HL-60 (cell line): Measurements from ENCODE around the gene ANKS1A.

Source experiments
- DNase-seq, 2 experiments: peaks; one replicate each; pipeline ENCODE4 v3.0.0-alpha.2; 2010 to 2020; ENCODE audit warnings: low read depth in 1 of 2, low spot score in 1 of 2
- H3K27ac ChIP-seq: fragments of 250-450 bp; sonication (Bioruptor Pico); replicated peaks from 2 replicates; pipeline ENCODE4 v1.5.1; 2020; ENCODE audit warnings: mild to moderate bottlenecking, moderate library complexity
- H3K27me3 ChIP-seq: fragments of 250-450 bp; sonication (Bioruptor Pico); 2 replicates; pipeline ENCODE4 v1.5.1; 2021; ENCODE audit warnings: mild to moderate bottlenecking, moderate library complexity; ENCODE audit not compliant: insufficient read depth, poor library complexity, severe bottlenecking
- H3K4me3 ChIP-seq: replicated peaks from 2 replicates; pipeline ENCODE4 v1.5.1; 2011; ENCODE audit warnings: mild to moderate bottlenecking, control low read depth, low read length; ENCODE audit not compliant: insufficient read depth
- GABPA ChIP-seq: IDR thresholded peaks from 2 replicates; pipeline ENCODE4 v1.6.1; 2012; ENCODE audit warnings: low read depth
- POLR2AphosphoS5 ChIP-seq: IDR thresholded peaks from 2 replicates; pipeline ENCODE4 v1.6.1; 2012; ENCODE audit warnings: low read depth
- SPI1 ChIP-seq: IDR thresholded peaks from 2 replicates; pipeline ENCODE4 v1.6.1; 2012; ENCODE audit warnings: low read depth, mild to moderate bottlenecking, borderline replicate concordance
- TF ChIP-seq, protein P1 (sequence below): IDR thresholded peaks from one replicate; pipeline ENCODE4 v1.5.1; 2011; ENCODE audit warnings: low read length, control low read depth, inconsistent platforms; ENCODE audit not compliant: insufficient read depth
- TF ChIP-seq, protein P2 (sequence below): IDR thresholded peaks from 2 replicates; pipeline ENCODE4 v1.6.1; 2012; ENCODE audit warnings: low read depth; ENCODE audit not compliant: insufficient replicate concordance

ANKS1A gene

DNA sequence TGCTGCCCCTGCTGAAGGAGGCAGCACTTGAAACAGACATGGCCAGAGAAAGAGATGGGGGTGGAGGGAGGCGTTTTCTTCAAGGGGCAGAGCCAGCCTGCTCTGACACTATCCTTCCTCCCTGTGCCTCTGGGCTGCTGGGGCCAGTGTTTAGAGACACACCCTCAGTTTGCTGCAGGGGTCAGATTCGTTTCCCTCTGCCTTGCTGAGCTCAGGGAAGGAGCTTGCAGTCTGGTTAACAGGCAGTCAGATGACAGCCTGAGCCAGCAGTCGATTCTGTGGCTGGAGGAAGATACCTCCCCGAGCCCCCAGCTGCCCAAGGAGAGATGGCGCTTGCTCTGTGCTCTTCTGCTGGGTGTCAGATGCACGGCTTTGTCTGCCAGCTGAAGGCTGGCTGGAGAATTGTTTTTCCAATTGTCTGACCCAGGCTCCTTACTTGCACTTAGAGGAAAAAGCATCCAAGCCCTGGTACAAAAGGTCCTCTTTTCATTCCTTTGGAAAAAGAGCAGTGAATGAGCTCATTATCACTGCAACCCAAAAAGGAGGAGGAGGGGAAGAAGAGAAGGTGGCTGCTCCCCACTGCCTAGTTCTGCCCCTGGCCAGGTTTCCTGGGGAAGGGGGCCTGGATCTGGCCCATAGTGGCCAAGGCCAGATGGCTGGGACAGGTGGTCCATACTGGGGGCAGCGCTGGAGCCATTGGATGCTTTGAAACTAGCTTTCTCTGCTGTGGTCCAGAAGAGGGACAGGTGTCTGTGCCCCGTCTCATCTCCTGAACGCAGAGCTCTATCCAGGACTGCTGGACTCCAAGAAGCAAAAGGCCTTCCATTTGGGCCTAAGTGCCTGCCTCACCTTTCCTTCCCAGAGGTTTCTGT, 163.9 kb downstream of the ANKS1A start:
- no peak for TF ChIP-seq POLR2AphosphoS5
- TF ChIP-seq GABPA: no peak
- TF ChIP-seq, protein P1, sequence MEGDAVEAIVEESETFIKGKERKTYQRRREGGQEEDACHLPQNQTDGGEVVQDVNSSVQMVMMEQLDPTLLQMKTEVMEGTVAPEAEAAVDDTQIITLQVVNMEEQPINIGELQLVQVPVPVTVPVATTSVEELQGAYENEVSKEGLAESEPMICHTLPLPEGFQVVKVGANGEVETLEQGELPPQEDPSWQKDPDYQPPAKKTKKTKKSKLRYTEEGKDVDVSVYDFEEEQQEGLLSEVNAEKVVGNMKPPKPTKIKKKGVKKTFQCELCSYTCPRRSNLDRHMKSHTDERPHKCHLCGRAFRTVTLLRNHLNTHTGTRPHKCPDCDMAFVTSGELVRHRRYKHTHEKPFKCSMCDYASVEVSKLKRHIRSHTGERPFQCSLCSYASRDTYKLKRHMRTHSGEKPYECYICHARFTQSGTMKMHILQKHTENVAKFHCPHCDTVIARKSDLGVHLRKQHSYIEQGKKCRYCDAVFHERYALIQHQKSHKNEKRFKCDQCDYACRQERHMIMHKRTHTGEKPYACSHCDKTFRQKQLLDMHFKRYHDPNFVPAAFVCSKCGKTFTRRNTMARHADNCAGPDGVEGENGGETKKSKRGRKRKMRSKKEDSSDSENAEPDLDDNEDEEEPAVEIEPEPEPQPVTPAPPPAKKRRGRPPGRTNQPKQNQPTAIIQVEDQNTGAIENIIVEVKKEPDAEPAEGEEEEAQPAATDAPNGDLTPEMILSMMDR: no peak
- TF ChIP-seq SPI1: no peak
- TF ChIP-seq, protein P2, sequence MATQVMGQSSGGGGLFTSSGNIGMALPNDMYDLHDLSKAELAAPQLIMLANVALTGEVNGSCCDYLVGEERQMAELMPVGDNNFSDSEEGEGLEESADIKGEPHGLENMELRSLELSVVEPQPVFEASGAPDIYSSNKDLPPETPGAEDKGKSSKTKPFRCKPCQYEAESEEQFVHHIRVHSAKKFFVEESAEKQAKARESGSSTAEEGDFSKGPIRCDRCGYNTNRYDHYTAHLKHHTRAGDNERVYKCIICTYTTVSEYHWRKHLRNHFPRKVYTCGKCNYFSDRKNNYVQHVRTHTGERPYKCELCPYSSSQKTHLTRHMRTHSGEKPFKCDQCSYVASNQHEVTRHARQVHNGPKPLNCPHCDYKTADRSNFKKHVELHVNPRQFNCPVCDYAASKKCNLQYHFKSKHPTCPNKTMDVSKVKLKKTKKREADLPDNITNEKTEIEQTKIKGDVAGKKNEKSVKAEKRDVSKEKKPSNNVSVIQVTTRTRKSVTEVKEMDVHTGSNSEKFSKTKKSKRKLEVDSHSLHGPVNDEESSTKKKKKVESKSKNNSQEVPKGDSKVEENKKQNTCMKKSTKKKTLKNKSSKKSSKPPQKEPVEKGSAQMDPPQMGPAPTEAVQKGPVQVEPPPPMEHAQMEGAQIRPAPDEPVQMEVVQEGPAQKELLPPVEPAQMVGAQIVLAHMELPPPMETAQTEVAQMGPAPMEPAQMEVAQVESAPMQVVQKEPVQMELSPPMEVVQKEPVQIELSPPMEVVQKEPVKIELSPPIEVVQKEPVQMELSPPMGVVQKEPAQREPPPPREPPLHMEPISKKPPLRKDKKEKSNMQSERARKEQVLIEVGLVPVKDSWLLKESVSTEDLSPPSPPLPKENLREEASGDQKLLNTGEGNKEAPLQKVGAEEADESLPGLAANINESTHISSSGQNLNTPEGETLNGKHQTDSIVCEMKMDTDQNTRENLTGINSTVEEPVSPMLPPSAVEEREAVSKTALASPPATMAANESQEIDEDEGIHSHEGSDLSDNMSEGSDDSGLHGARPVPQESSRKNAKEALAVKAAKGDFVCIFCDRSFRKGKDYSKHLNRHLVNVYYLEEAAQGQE: no peak
- no peak overlapping the region for H3K27ac ChIP-seq
- no peak overlapping the region for H3K4me3 ChIP-seq
- peak in 1 of 2 experiments; percentile 63 for DNase-seq
- H3K27me3 ChIP-seq: no peaks in the 10 kb centered on the region

DNA sequence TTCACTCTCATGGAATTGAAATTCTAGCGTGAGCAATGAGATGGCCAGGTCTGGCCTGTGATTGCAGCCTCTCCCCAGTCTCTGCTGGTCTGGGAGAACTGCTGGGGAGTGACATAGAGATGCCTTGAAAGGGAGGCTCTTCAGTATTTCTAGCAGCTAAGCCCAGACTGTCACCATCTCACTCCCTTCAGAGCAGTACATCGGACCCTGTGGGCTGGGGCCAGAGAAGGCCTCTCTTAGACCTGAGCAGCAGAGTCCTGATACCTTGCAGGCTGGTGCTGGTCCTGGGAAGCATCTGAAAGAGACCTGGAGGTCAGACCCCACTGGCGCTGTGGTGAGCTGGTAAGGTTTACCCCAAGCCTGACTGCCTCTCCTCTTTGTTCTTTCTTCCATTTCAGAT, 164.6 kb downstream of the ANKS1A start:
- H3K27me3 ChIP-seq: no peaks in the 10 kb centered on the region
- no peak overlapping the region for H3K27ac ChIP-seq
- TF ChIP-seq GABPA: no peak
- TF ChIP-seq, protein P2: no peak
- TF ChIP-seq, protein P1: no peak
- TF ChIP-seq POLR2AphosphoS5: no peak
- TF ChIP-seq SPI1: no peak

DNA sequence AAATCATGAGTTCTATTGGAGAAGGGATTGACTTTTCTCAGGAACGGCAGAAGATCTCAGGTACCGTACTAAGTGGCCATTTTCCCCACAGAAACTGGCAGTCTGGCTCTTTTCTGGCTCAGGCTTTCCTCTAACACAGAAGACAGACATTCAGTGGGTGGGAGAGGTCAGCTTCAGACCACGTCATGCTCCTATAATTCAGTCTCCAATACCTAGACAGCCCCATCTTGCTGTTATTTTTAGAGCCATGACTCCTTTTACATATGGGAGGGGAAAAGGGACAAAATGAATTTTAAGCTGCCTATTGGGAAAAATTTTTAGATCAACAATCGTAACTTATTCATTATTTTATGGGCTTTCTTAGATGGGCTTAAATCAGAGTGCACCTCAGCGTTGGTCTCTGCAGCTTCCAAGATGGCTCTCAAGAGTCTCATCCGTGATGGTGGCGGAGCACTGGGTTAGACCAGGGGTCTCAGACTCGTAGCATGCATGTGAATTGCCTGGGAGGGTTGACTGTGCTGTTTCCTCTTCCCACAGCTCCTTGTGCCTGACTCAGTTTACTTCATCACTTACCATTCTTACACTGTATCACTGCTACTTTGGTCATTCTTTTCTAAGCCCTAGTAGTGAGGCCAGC, 165.2 kb downstream of the ANKS1A start:
- no peak for TF ChIP-seq GABPA
- no peak for TF ChIP-seq SPI1
- TF ChIP-seq, protein P2: no peak
- no peak for TF ChIP-seq POLR2AphosphoS5
- TF ChIP-seq, protein P1: no peak
- no peak for DNase-seq
- Histone ChIP-seq H3K27ac (no peak overlapping the region), H3K4me3 (no peak overlapping the region), H3K27me3 (no peaks in the 10 kb centered on the region)

More for the DNA sequence above, 164.6 kb downstream of the ANKS1A start:
- no peak overlapping the region for H3K4me3 ChIP-seq
- DNase-seq: no peak
